Activated CD4-positive, alpha-beta T cell treated with anti-CD3 and anti-CD28 coated beads for 36 hours (primary cell): ENCODE measurements around the gene STARD6. TPM values are rescaled to one million over a fixed set of nuclear protein-coding genes. Genes with fewer than 3 reads are reported as not detected.
A peak's percentile ranks its signal among the peaks of the same experiment; 100 is the strongest.
"Not testable (repeated sequence)": the region's sequence is repeated elsewhere in the genome, so short reads cannot be mapped to it uniquely, and the experiment has no call there.

Source experiments
- ATAC-seq: fragments of 200-7000 bp; cut with Tn5 transposase; one replicate; pipeline ENCODE4 v1.10.0; 2021; ENCODE audit warnings: mild to moderate bottlenecking, moderate library complexity
- CTCF ChIA-PET: fragments of 350-600 bp; sonication (Branson Sonifier 250); formaldehyde crosslinking; loops from one replicate; lab custom pipeline; 2021; ENCODE audit warnings: antibody characterized with exemption; lab: Charles Lee
- POLR2A ChIA-PET: fragments of 350-600 bp; sonication (Branson Sonifier 250); formaldehyde crosslinking; loops from one replicate; lab custom pipeline; 2021; ENCODE audit warnings: antibody characterized with exemption, inconsistent platforms; lab: Charles Lee
- DNase-seq: peaks from one replicate; pipeline ENCODE4 v3.0.0-alpha.2; 2020
- H3K27ac Mint-ChIP-seq: one replicate; pipeline ENCODE4 v1.8.0; 2021; ENCODE audit warnings: mixed read lengths
- H3K27me3 Mint-ChIP-seq: one replicate; pipeline ENCODE4 v1.8.0; 2021; ENCODE audit warnings: mixed read lengths
- H3K36me3 Mint-ChIP-seq: one replicate; pipeline ENCODE4 v1.8.0; 2021; ENCODE audit warnings: low read depth, mixed read lengths
- H3K4me1 Mint-ChIP-seq: one replicate; pipeline ENCODE4 v1.8.0; 2021; ENCODE audit warnings: mixed read lengths
- H3K4me3 Mint-ChIP-seq: one replicate; pipeline ENCODE4 v1.8.0; 2021; ENCODE audit warnings: mild to moderate bottlenecking, moderate library complexity, mixed read lengths
- H3K9me3 Mint-ChIP-seq: one replicate; pipeline ENCODE4 v1.8.0; 2021; ENCODE audit warnings: low read depth, mixed read lengths
- intact Hi-C, 2 experiments: fragments of 100-400 bp; cut with DNase I in 1 of 2; cut with micrococcal nuclease in 1 of 2; formaldehyde crosslinking; loops; one replicate each; pipeline versions ENCODE4 v1.14.2 to v1.15.1; 2022 to 2024; cut with DNase I, micrococcal nuclease
- total RNA-seq, 2 experiments: library from RNA; stranded (reverse); gene quantifications; one replicate each; pipeline ENCODE4 v1.2.3, GENCODE V29; 2021

STARD6 gene
- total RNA-seq, 2 experiments from 2014 or later = 0.23 TPM; not detected in 1

- no peak overlapping the region for H3K27ac Mint-ChIP-seq
- no peaks in the 10 kb centered on the region for H3K36me3 Mint-ChIP-seq
- ATAC-seq (peak; percentile 60), DNase-seq (peak; percentile 25)
- H3K4me3 Mint-ChIP-seq = no peak overlapping the region
- no peaks in the 10 kb centered on the region for H3K9me3 Mint-ChIP-seq
- ChIA-PET CTCF (no interaction called here), POLR2A (no interaction called here)
- peaks cover 10% of the 10 kb centered on the region for H3K27me3 Mint-ChIP-seq
- peaks cover 8% of the 10 kb centered on the region for H3K4me1 Mint-ChIP-seq
- intact Hi-C loops = no loop called here
These were observed 22.0 kb downstream of the STARD6 start for GRCh38 chr18:54335638-54336173.

- CTCF ChIA-PET = interaction anchor here (0.8 kb wide), 1 partner anchor 14 kb away, joined by 3 read pairs; no protein-coding TSS in a partner anchor
- DNase-seq (no peak), ATAC-seq (no peak)
- intact Hi-C loops = no loop called here
- peaks cover 5% of the 10 kb centered on the region for H3K4me1 Mint-ChIP-seq
- no peaks in the 10 kb centered on the region for H3K9me3 Mint-ChIP-seq
- no peak overlapping the region for H3K4me3 Mint-ChIP-seq
- no peaks in the 10 kb centered on the region for H3K36me3 Mint-ChIP-seq
- POLR2A ChIA-PET = no interaction called here
- H3K27me3 Mint-ChIP-seq = peaks cover 4% of the 10 kb centered on the region
- H3K27ac Mint-ChIP-seq = no peak overlapping the region
These were observed 26.7 kb downstream of the STARD6 start for GRCh38 chr18:54330768-54331548.

GRCh38 chr18:54329787-54330186 lies 27.9 kb downstream of the STARD6 start:
- CTCF ChIA-PET = no interaction called here
- POLR2A ChIA-PET = no interaction called here

GRCh38 chr18:54327818-54328217 lies 29.8 kb downstream of the STARD6 start:
- CTCF ChIA-PET = no interaction called here
- Mint-ChIP-seq H3K27ac (no peak overlapping the region), H3K4me1 (no peaks in the 10 kb centered on the region), H3K36me3 (no peaks in the 10 kb centered on the region), H3K27me3 (peaks cover 4% of the 10 kb centered on the region), H3K9me3 (no peaks in the 10 kb centered on the region), H3K4me3 (no peak overlapping the region)
- POLR2A ChIA-PET = no interaction called here
- DNase-seq (no peak), ATAC-seq (no peak)
- intact Hi-C loops = no loop called here

More at GRCh38 chr18:54329787-54330186, 27.9 kb downstream of the STARD6 start:
- H3K4me3 Mint-ChIP-seq = no peak overlapping the region
- DNase-seq = no peak
- intact Hi-C loops = no loop called here
- H3K27me3 Mint-ChIP-seq = peaks cover 4% of the 10 kb centered on the region
- ATAC-seq = no peak
- H3K36me3 Mint-ChIP-seq = no peaks in the 10 kb centered on the region
- H3K4me1 Mint-ChIP-seq = no peaks in the 10 kb centered on the region
- H3K9me3 Mint-ChIP-seq = no peaks in the 10 kb centered on the region
- no peak overlapping the region for H3K27ac Mint-ChIP-seq

GRCh38 chr18:54323970-54324369 lies 33.7 kb downstream of the STARD6 start:
- Mint-ChIP-seq H3K27ac (no peak overlapping the region), H3K27me3 (peaks cover 2% of the 10 kb centered on the region), H3K36me3 (no peaks in the 10 kb centered on the region), H3K4me1 (no peaks in the 10 kb centered on the region), H3K4me3 (no peak overlapping the region), H3K9me3 (no peaks in the 10 kb centered on the region)
- ATAC-seq (no peak), DNase-seq (no peak)
- intact Hi-C loops = no loop called here
- ChIA-PET CTCF (no interaction called here), POLR2A (no interaction called here)

GRCh38 chr18:54323561-54323960 lies 34.1 kb downstream of the STARD6 start:
- no peak for DNase-seq
- no peaks in the 10 kb centered on the region for H3K4me1 Mint-ChIP-seq
- POLR2A ChIA-PET = no interaction called here
- CTCF ChIA-PET = interaction anchor here (0.6 kb wide), 1 partner anchor 34 kb away, joined by 4 read pairs; the partner anchor contains the start of genes C18orf54 and STARD6
- peaks cover 3% of the 10 kb centered on the region for H3K27me3 Mint-ChIP-seq
- H3K36me3 Mint-ChIP-seq = no peaks in the 10 kb centered on the region
- ATAC-seq = no peak
- no peaks in the 10 kb centered on the region for H3K9me3 Mint-ChIP-seq
- H3K4me3 Mint-ChIP-seq = no peak overlapping the region
- no peak overlapping the region for H3K27ac Mint-ChIP-seq
- intact Hi-C loops = no loop called here

GRCh38 chr18:54316071-54316820 lies 41.4 kb downstream of the STARD6 start:
- Mint-ChIP-seq H3K27ac (no peak overlapping the region), H3K9me3 (no peaks in the 10 kb centered on the region), H3K4me3 (no peak overlapping the region), H3K4me1 (no peaks in the 10 kb centered on the region), H3K36me3 (no peaks in the 10 kb centered on the region), H3K27me3 (peaks cover 4% of the 10 kb centered on the region)
- ATAC-seq = no peak
- no peak for DNase-seq
- CTCF ChIA-PET = interaction anchor here (0.6 to 1.2 kb wide), 3 partner anchors 46 to 670 kb away, joined by 3 to 4 read pairs (median 3); no protein-coding TSS in a partner anchor
- POLR2A ChIA-PET = no interaction called here
- intact Hi-C loops = no loop called here

- intact Hi-C loops, POLR2A ChIA-PET, ATAC-seq, DNase-seq, H3K27ac Mint-ChIP-seq, H3K4me1 Mint-ChIP-seq, H3K36me3 Mint-ChIP-seq, H3K4me3 Mint-ChIP-seq, H3K27me3 Mint-ChIP-seq, H3K9me3 Mint-ChIP-seq: not testable (repeated sequence)
- CTCF ChIA-PET = interaction anchor here (0.6 kb wide), 1 partner anchor 394 kb away, joined by 3 read pairs; no protein-coding TSS in a partner anchor
These were observed 48.1 kb downstream of the STARD6 start for GRCh38 chr18:54309564-54309963.

GRCh38 chr18:54303408-54303807 lies 54.2 kb downstream of the STARD6 start:
- no peak for ATAC-seq
- no peaks in the 10 kb centered on the region for H3K27me3 Mint-ChIP-seq
- ChIA-PET POLR2A (no interaction called here), CTCF (no interaction called here)
- H3K36me3 Mint-ChIP-seq = peaks cover 4% of the 10 kb centered on the region
- H3K4me1 Mint-ChIP-seq = no peaks in the 10 kb centered on the region
- H3K4me3 Mint-ChIP-seq = no peak overlapping the region
- no peak for DNase-seq
- no peak overlapping the region for H3K27ac Mint-ChIP-seq
- peaks cover 5% of the 10 kb centered on the region for H3K9me3 Mint-ChIP-seq
- intact Hi-C loops = no loop called here

- H3K9me3 Mint-ChIP-seq, intact Hi-C loops, H3K27me3 Mint-ChIP-seq, POLR2A ChIA-PET, ATAC-seq, DNase-seq, H3K4me3 Mint-ChIP-seq, CTCF ChIA-PET, H3K4me1 Mint-ChIP-seq, H3K27ac Mint-ChIP-seq: not testable (repeated sequence)
- peaks cover 11% of the 10 kb centered on the region for H3K36me3 Mint-ChIP-seq
These were observed 58.7 kb downstream of the STARD6 start for GRCh38 chr18:54298991-54299390.

- ChIA-PET POLR2A (no interaction called here), CTCF (interaction anchor here (1.0 kb wide), 1 partner anchor 25 kb away, joined by 3 read pairs; no protein-coding TSS in a partner anchor)
- Mint-ChIP-seq H3K27ac (no peak overlapping the region), H3K4me1 (no peaks in the 10 kb centered on the region), H3K4me3 (no peak overlapping the region), H3K36me3 (peaks cover 21% of the 10 kb centered on the region), H3K27me3 (no peaks in the 10 kb centered on the region), H3K9me3 (peaks cover 5% of the 10 kb centered on the region)
- DNase-seq = no peak
- ATAC-seq = no peak
- intact Hi-C loops = no loop called here
These were observed 61.6 kb downstream of the STARD6 start for GRCh38 chr18:54296062-54296461.
